ENCODE data around the gene CTNNB1. TPM values are rescaled to one million over a fixed set of nuclear protein-coding genes. Genes with fewer than 3 reads are reported as not detected.
"Not testable (repeated sequence)": the region's sequence is repeated elsewhere in the genome, so short reads cannot be mapped to it uniquely, and the experiment has no call there.

Gene CTNNB1
- total RNA-seq, 2 experiments from 2014 or later = 134 to 151 TPM

DNA sequence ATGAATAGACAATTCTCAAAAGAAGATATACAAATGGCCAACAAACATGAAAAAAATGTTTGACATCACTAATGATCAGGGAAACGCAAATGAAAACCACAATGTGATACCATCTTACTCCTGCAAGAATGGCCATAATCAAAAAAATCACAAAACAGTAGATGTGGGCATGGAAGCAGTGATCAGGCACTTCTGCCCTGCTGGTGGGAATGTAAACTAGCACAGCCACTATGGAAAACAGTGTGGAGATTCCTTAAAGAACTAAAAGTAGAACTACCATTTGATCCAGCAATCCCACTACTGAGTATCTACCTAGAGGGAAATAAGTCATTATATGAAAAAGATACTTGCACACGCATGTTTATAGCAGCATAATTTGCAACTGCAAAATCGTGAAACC, 85.6 kb downstream of the CTNNB1 start:
- H3K9me3 Mint-ChIP-seq, H3K4me3 Mint-ChIP-seq: not testable (repeated sequence)

GRCh38 chr3:41286305-41286704, 87.0 kb downstream of the CTNNB1 start:
- no peak overlapping the region for H3K4me3 Mint-ChIP-seq
- no peaks in the 10 kb centered on the region for H3K27me3 Mint-ChIP-seq
- H3K4me1 Mint-ChIP-seq = peaks cover 3% of the 10 kb centered on the region
- no peaks in the 10 kb centered on the region for H3K36me3 Mint-ChIP-seq (ENCODE audit: low read depth)
- ChIA-PET CTCF (no interaction called here), POLR2A (no interaction called here)
- DNase-seq = no peak
- H3K27ac Mint-ChIP-seq = no peak overlapping the region
- no peaks in the 10 kb centered on the region for H3K9me3 Mint-ChIP-seq

More for the DNA sequence above, 85.6 kb downstream of the CTNNB1 start:
- CTCF ChIA-PET; H3K27me3 Mint-ChIP-seq; H3K36me3 Mint-ChIP-seq (ENCODE audit: low read depth); H3K27ac Mint-ChIP-seq; POLR2A ChIA-PET; H3K4me1 Mint-ChIP-seq; DNase-seq: not testable (repeated sequence)

DNA sequence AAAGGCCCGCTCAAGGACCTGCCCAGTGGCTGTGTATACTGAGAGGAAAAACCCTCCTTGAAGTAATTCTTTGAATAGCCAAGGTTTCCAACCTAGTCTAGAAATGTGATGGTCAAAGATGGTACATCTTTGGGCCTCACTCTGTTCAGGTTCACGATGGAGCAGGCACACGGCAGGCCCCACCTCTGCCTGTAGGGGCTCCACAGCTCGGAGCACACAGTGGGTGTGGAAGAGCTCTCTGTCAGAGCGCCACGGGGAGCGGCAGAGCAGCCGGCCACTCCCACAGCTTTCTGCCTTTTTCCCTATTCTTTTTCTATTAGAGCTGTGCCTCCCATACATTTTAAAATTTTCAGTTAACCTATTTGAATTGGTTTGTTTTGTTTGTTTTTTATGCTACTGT, 89.5 kb downstream of the CTNNB1 start:
- H3K27ac Mint-ChIP-seq = no peak overlapping the region
- POLR2A ChIA-PET = no interaction called here
- H3K36me3 Mint-ChIP-seq (ENCODE audit: low read depth) = no peaks in the 10 kb centered on the region
- peaks cover 3% of the 10 kb centered on the region for H3K4me1 Mint-ChIP-seq
- DNase-seq = no peak
- CTCF ChIA-PET = no interaction called here
- H3K27me3 Mint-ChIP-seq = no peaks in the 10 kb centered on the region
- no peaks in the 10 kb centered on the region for H3K9me3 Mint-ChIP-seq
- no peak overlapping the region for H3K4me3 Mint-ChIP-seq

Data from activated CD4-positive, alpha-beta memory T cell treated with anti-CD3 and anti-CD28 coated beads, Interleukin-2, amount 10 ng/mL, durations not matched to agents 7 days and 5 days (primary cell).